Measurements from ENCODE around the gene POLR3A. TPM values are rescaled to one million over a fixed set of nuclear protein-coding genes. Genes with fewer than 3 reads are reported as not detected.

Gene POLR3A
- total RNA-seq, 1 donor from 2014 or later: 19.5 TPM

- no peak for TF ChIP-seq CTCF (IDR thresholded peaks at IDR 0.05)
- no peak for DNase-seq (ENCODE audit: extremely low spot score, unreplicated experiment)
- no peaks in the 10 kb centered on the region for H3K27me3 Mint-ChIP-seq (ENCODE audit: unreplicated experiment)
- no peaks in the 10 kb centered on the region for H3K9me3 Mint-ChIP-seq (ENCODE audit: unreplicated experiment)
- H3K4me3 Mint-ChIP-seq (ENCODE audit: unreplicated experiment): no peak overlapping the region
- H3K27ac Mint-ChIP-seq (ENCODE audit: unreplicated experiment): no peak overlapping the region
- H3K4me1 Mint-ChIP-seq (ENCODE audit: unreplicated experiment): no peaks in the 10 kb centered on the region
- H3K36me3 Mint-ChIP-seq (ENCODE audit: unreplicated experiment): peaks cover 56% of the 10 kb centered on the region
Observed at GRCh38 chr10:78013564-78013963, 15.8 kb downstream of the POLR3A start.

DNA sequence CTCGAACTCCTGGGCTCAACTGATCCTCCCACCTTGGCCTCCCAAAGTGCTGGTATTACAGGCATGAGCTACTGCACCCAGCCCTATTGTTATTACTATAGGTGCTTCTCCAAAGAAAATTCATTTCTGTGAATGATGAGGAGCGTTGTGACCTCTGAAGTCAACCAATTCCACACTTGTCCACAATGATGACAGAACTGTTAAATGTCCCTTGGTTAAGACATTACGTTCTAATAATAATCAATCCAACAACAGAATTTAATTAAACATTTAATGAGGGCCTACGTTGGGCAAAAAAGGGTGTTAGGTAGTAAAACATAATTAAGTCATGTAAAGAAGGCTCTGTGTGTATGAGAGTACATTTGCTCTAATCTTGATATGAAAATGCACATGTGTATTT, 18.2 kb downstream of the POLR3A start:
- H3K27me3 Mint-ChIP-seq (ENCODE audit: unreplicated experiment): no peaks in the 10 kb centered on the region
- H3K9me3 Mint-ChIP-seq (ENCODE audit: unreplicated experiment): no peaks in the 10 kb centered on the region
- no peak for DNase-seq (ENCODE audit: extremely low spot score, unreplicated experiment)
- TF ChIP-seq CTCF (IDR thresholded peaks at IDR 0.05): no peak
- H3K4me3 Mint-ChIP-seq (ENCODE audit: unreplicated experiment): no peak overlapping the region
- no peaks in the 10 kb centered on the region for H3K4me1 Mint-ChIP-seq (ENCODE audit: unreplicated experiment)
- peaks cover 60% of the 10 kb centered on the region for H3K36me3 Mint-ChIP-seq (ENCODE audit: unreplicated experiment)
- no peak overlapping the region for H3K27ac Mint-ChIP-seq (ENCODE audit: unreplicated experiment)

- H3K4me1 Mint-ChIP-seq (ENCODE audit: unreplicated experiment): no peaks in the 10 kb centered on the region
- H3K36me3 Mint-ChIP-seq (ENCODE audit: unreplicated experiment): peaks cover 61% of the 10 kb centered on the region
- H3K27me3 Mint-ChIP-seq (ENCODE audit: unreplicated experiment): no peaks in the 10 kb centered on the region
- TF ChIP-seq CTCF (IDR thresholded peaks at IDR 0.05): no peak
- H3K27ac Mint-ChIP-seq (ENCODE audit: unreplicated experiment): no peak overlapping the region
- no peak for DNase-seq (ENCODE audit: extremely low spot score, unreplicated experiment)
- H3K4me3 Mint-ChIP-seq (ENCODE audit: unreplicated experiment): no peak overlapping the region
- H3K9me3 Mint-ChIP-seq (ENCODE audit: unreplicated experiment): no peaks in the 10 kb centered on the region
Observed at GRCh38 chr10:78010278-78010677, 19.0 kb downstream of the POLR3A start.

DNA sequence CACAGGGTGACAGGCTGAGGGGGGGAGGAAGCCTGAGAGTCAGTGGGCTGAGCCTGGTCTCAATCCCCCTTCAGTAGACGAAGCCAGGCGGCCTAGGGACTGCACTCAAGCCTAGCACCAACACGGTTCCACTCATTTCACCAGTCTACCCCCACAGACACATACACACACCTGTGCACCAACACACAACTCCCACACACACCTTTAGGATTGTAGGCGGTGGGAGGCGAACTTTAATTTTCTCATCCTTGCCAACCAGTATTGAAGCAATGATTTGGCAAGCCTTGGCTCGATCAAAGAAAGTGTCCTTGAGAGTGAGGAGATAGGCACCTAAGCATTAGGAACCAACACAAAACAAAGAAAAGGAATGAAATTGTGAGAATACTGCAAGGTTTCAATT, 19.7 kb downstream of the POLR3A start:
- Mint-ChIP-seq H3K9me3 (ENCODE audit: unreplicated experiment) (no peaks in the 10 kb centered on the region), H3K4me1 (ENCODE audit: unreplicated experiment) (no peaks in the 10 kb centered on the region), H3K27ac (ENCODE audit: unreplicated experiment) (no peak overlapping the region), H3K36me3 (ENCODE audit: unreplicated experiment) (peaks cover 62% of the 10 kb centered on the region), H3K4me3 (ENCODE audit: unreplicated experiment) (no peak overlapping the region), H3K27me3 (ENCODE audit: unreplicated experiment) (no peaks in the 10 kb centered on the region)
- DNase-seq (ENCODE audit: extremely low spot score, unreplicated experiment): no peak
- TF ChIP-seq CTCF (IDR thresholded peaks at IDR 0.05): no peak

DNA sequence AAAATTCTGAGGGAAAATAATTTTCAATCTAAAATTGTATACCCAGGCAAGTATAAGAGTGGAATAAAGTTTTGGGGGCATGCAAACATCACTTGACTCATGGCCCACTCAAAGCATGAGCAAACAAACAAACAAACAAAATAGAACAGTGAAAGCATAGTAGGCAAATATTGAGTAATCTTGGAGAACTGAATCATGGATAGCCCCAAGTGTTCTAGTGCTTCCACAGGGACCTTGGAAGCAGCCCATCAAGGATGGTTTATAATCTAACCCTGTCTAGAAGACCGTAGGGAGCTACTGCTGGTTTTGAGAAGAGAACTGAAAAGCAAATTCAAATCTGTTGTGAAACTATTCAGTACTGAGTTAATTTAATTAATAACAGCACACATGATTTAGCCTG, 22.1 kb downstream of the POLR3A start:
- H3K36me3 Mint-ChIP-seq (ENCODE audit: unreplicated experiment): peaks cover 65% of the 10 kb centered on the region
- TF ChIP-seq CTCF (IDR thresholded peaks at IDR 0.05): no peak

More for the DNA sequence above, 22.1 kb downstream of the POLR3A start:
- Mint-ChIP-seq H3K9me3 (ENCODE audit: unreplicated experiment) (no peaks in the 10 kb centered on the region), H3K27ac (ENCODE audit: unreplicated experiment) (no peak overlapping the region), H3K4me3 (ENCODE audit: unreplicated experiment) (no peak overlapping the region), H3K4me1 (ENCODE audit: unreplicated experiment) (no peaks in the 10 kb centered on the region), H3K27me3 (ENCODE audit: unreplicated experiment) (no peaks in the 10 kb centered on the region)
- DNase-seq (ENCODE audit: extremely low spot score, unreplicated experiment): no peak
